ENCODE data around the gene CTIF.

The CTIF gene

GRCh38 chr18:48795696-48796095 lies 256.9 kb downstream of the CTIF start:
- DNase-seq: no peak

- no peak for DNase-seq
Measured at GRCh38 chr18:48796491-48797205, 257.8 kb downstream of the CTIF start.

- DNase-seq: no peak
Measured at GRCh38 chr18:48797841-48798255, 259.0 kb downstream of the CTIF start.

- no peak for DNase-seq
Measured at GRCh38 chr18:48798334-48799245, 259.8 kb downstream of the CTIF start.

- DNase-seq: no peak
Measured at GRCh38 chr18:48799724-48800315, 261.0 kb downstream of the CTIF start.

GRCh38 chr18:48800466-48800865 lies 261.6 kb downstream of the CTIF start:
- DNase-seq: no peak

- peak; percentile 1 for DNase-seq
Measured at GRCh38 chr18:48800876-48801727, 262.3 kb downstream of the CTIF start.

GRCh38 chr18:48801728-48802542 lies 263.1 kb downstream of the CTIF start:
- no peak for DNase-seq

- DNase-seq: no peak
Measured at GRCh38 chr18:48802543-48803290, 263.9 kb downstream of the CTIF start.

- no peak for DNase-seq
Measured at GRCh38 chr18:48803518-48803917, 264.7 kb downstream of the CTIF start.

GRCh38 chr18:48803951-48804855 lies 265.4 kb downstream of the CTIF start:
- DNase-seq: no peak

- no peak for DNase-seq
Measured at GRCh38 chr18:48804856-48805610, 266.2 kb downstream of the CTIF start.

GRCh38 chr18:48805826-48806535 lies 267.1 kb downstream of the CTIF start:
- no peak for DNase-seq

GRCh38 chr18:48806551-48807261 lies 267.9 kb downstream of the CTIF start:
- DNase-seq: no peak

GRCh38 chr18:48808476-48808875 lies 269.6 kb downstream of the CTIF start:
- no peak for DNase-seq

GRCh38 chr18:48809365-48809764 lies 270.5 kb downstream of the CTIF start:
- DNase-seq: no peak

- no peak for DNase-seq
Measured at GRCh38 chr18:48810805-48811204, 272.0 kb downstream of the CTIF start.

GRCh38 chr18:48811401-48811800 lies 272.6 kb downstream of the CTIF start:
- no peak for DNase-seq

Data from activated gamma-delta T cell treated with Interleukin-2 at 50 U/mL for 16 hours (primary cell).